ENCODE results near the gene CYP4F11.

- TF ChIP-seq SUZ12 (IDR thresholded peaks at IDR 0.05) = no peak
- no peak for TF ChIP-seq L3MBTL2 (conservative IDR thresholded peaks at IDR 0.05)
- TF ChIP-seq HDGF (IDR thresholded peaks at IDR 0.05; ENCODE audit: borderline replicate concordance) = no peak
- no peak for TF ChIP-seq PKNOX1 (IDR thresholded peaks at IDR 0.05)
- no peak for TF ChIP-seq BHLHE40 (IDR thresholded peaks at IDR 0.05; ENCODE audit: borderline replicate concordance)
Measured at GRCh38 chr19:15934332-15935078, at the start of gene CYP4F11.

All from HEK293T (cell line).